ENCODE data around the gene WDR46. TPM values are rescaled to one million over a fixed set of nuclear protein-coding genes. Genes with fewer than 3 reads are reported as not detected.
A peak's percentile ranks its signal among the peaks of the same experiment; 100 is the strongest.

WDR46 gene
- total RNA-seq, 4 donors from 2014 or later, result 30.5 to 42.6 (median 35.7) TPM

DNA sequence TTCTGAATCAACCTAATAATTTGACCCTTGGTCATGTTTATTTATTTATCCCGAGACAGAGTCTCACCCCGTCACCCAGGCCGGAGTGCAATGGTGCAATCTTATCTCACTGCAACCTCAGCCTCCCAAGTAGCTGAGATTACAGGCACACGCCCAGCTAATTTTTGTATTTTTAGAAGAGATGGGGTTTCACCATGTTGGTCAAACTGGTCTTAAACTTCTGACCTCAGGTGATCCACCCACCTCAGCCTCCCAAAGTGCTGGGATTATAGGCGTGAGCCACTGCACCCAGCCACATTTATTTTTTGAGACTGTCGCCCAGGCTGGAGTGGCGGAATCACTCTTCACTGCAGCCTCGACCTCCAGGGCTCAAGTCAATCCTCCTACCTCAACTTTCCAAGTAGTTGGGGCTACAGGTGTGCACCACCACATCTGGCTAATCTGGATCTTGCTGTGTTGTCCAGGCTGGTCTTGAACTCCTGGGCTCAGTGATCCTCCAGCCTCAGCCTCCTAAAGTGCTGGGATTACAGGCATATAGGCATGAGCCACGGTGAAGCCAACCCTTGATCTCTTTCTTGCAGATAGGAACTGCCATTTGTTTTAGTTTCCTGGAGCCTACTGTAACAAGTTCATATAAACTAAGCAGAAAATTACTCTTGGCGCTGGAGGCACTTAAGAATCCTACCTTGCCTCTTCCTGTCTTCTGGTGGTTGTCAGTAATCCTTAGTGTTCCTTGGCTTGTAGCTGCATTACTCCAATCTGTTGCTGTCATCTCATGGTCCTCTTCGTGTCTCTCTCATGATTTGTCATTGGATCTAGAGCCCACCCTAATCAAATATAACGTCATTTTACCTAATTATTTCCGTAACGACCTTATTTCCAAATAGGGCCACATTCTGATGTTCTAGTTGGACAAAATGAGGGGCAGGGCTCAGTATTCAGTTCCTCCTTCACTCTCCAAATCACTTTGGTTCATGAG lies 14.8 kb downstream of the WDR46 start:
- intact Hi-C loops (cut with DNase I), result loop anchor here (5.0 kb wide), 1 partner anchor 38 kb away; the partner anchor contains the start of gene TAPBP
- no peak for TF ChIP-seq POLR2AphosphoS5 (IDR thresholded peaks at IDR 0.05)
- no peak for TF ChIP-seq POLR2A (IDR thresholded peaks at IDR 0.05; ENCODE audit: low read depth)
- no peak for TF ChIP-seq EP300 (IDR thresholded peaks at IDR 0.05)
- TF ChIP-seq, protein P1, sequence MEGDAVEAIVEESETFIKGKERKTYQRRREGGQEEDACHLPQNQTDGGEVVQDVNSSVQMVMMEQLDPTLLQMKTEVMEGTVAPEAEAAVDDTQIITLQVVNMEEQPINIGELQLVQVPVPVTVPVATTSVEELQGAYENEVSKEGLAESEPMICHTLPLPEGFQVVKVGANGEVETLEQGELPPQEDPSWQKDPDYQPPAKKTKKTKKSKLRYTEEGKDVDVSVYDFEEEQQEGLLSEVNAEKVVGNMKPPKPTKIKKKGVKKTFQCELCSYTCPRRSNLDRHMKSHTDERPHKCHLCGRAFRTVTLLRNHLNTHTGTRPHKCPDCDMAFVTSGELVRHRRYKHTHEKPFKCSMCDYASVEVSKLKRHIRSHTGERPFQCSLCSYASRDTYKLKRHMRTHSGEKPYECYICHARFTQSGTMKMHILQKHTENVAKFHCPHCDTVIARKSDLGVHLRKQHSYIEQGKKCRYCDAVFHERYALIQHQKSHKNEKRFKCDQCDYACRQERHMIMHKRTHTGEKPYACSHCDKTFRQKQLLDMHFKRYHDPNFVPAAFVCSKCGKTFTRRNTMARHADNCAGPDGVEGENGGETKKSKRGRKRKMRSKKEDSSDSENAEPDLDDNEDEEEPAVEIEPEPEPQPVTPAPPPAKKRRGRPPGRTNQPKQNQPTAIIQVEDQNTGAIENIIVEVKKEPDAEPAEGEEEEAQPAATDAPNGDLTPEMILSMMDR (IDR thresholded peaks at IDR 0.05), result no peak
- H3K27me3 ChIP-seq, result no peaks in the 10 kb centered on the region
- H3K27ac ChIP-seq (replicated peaks in 1 of 4), result peak overlapping the region in 1 of 4 donors; percentile 18
- peaks cover 63 to 89% (median 80%) of the 10 kb centered on the region in 4 donors for H3K4me1 ChIP-seq
- H3K9me3 ChIP-seq, result no peaks in the 10 kb centered on the region
- no peak for DNase-seq (ENCODE audit: extremely low spot score)
- H3K4me3 ChIP-seq, result no peak overlapping the region
- 56% methylated on average over 13 of the region's 14 CpGs for WGBS
- peaks cover 18 to 53% (median 41%) of the 10 kb centered on the region in 4 donors for H3K36me3 ChIP-seq

DNA sequence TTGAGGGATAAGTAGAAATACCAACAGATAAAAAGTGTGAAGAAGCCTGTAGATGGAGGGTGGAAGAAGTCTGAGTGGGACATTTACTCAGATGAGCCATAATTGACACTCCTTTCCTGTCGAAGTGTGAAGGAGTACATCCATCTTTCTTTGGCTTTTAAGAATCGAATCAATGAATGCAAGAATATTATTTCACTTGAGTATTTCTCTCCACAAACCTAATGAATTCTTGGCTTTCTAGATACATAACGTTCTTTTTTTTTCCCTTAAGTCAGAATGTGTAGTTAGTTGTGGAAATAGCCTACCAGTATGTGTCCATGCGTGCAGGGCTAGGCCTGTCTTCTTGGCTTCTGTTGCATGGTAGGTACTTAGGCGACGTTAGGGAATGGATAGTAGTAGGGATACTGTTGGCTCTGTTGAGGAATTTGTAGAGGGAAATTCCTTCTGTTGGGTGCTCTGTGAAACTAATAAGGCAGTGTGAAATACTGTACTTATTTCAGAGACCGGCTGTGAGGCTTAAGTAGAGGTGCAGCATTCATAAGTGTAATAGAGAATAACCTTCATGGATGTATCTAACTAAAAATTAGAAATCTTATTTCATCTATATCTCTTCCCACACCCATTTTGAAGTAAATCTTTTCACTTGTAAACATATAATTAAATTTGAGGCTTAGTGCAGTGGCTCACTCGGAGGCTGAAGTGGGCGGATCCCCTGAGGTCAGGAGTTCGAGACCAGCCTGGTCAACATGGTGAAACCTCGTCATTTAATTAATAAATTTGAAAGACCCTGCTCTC lies 15.7 kb downstream of the WDR46 start:
- Histone ChIP-seq H3K36me3 (peaks cover 27 to 53% (median 38%) of the 10 kb centered on the region in 4 donors), H3K27ac (replicated peaks in 1 of 4) (peak overlapping the region; percentile 87 to 96 (median 90)), H3K4me1 (peaks cover 63 to 80% (median 71%) of the 10 kb centered on the region in 4 donors), H3K27me3 (no peaks in the 10 kb centered on the region), H3K9me3 (no peaks in the 10 kb centered on the region), H3K4me3 (peak overlapping the region; percentile 69 to 92 (median 72))
- DNase-seq (ENCODE audit: extremely low spot score), result no peak
- TF ChIP-seq EP300 (IDR thresholded peaks at IDR 0.05) (no peak), POLR2AphosphoS5 (IDR thresholded peaks at IDR 0.05) (no peak), POLR2A (IDR thresholded peaks at IDR 0.05; ENCODE audit: low read depth) (no peak)
- TF ChIP-seq, protein P1 (IDR thresholded peaks at IDR 0.05), result no peak
- intact Hi-C loops (cut with DNase I), result loop anchor here (5.0 kb wide), 1 partner anchor 39 kb away; the partner anchor contains the start of gene TAPBP
- WGBS, result 62% methylated on average over 11 of the region's 11 CpGs

DNA sequence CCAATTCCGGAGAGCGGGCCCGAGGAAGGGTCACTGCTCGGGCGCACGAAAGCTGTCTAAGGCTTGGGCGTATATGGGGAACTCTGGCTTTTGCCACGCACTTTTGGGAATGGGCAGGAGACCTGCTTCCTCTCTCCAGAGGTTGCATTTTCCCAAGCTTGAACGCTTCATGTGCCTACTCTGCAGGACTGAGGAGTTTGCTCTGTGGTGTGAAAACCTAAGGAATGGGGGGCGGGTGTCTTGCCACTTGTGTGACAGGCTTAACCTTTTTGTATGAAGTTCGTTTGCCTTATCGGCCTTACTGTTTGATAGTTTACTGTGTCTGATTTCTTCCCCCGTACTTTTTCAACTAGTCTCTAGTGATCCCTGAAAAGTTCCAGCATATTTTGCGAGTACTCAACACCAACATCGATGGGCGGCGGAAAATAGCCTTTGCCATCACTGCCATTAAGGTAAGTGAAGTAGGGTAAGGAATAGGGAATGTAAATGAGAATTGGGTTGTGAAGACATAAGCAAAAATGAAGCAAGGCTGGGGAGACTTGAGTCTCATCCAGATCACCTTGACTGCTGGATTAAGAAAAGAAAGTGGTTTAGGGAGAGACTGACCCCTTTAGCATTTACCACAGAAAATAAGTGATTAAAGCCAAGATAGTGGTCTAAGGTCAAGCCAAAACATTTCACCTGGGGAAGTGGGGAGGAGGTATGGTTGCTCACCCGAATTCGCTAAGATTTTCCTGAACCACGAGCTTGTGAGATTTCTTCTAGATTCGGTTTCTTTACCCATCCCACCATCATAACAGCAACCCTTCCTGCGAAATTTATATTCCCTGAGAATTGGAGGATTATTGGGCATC lies 16.5 kb downstream of the WDR46 start:
- intact Hi-C loops (cut with DNase I), result loop anchor here (5.0 kb wide), 1 partner anchor 40 kb away; the partner anchor contains the start of gene TAPBP
- 17% methylated on average over 16 of the region's 22 CpGs for WGBS
- Histone ChIP-seq H3K9me3 (no peaks in the 10 kb centered on the region), H3K27me3 (no peaks in the 10 kb centered on the region), H3K4me3 (peak overlapping the region; percentile 69 to 92 (median 72)), H3K27ac (replicated peaks in 1 of 4) (peak overlapping the region; percentile 87 to 96 (median 90)), H3K36me3 (peaks cover 35 to 57% (median 46%) of the 10 kb centered on the region in 4 donors), H3K4me1 (peaks cover 54 to 71% (median 63%) of the 10 kb centered on the region in 4 donors)
- TF ChIP-seq EP300 (IDR thresholded peaks at IDR 0.05) (no peak), POLR2AphosphoS5 (IDR thresholded peaks at IDR 0.05) (no peak), POLR2A (IDR thresholded peaks at IDR 0.05; ENCODE audit: low read depth) (no peak)
- TF ChIP-seq, protein P1 (IDR thresholded peaks at IDR 0.05), result no peak
- DNase-seq (ENCODE audit: extremely low spot score), result no peak
